HG03108 (cell line): ENCODE data around the gene PRIMA1.

Experiments
- ATAC-seq: cut with Tn5 transposase; IDR thresholded peaks from one replicate; pipeline ENCODE4 v1.9.1; 2021; ENCODE audit warnings: moderate library complexity; ENCODE audit not compliant: unreplicated experiment

The PRIMA1 gene

DNA sequence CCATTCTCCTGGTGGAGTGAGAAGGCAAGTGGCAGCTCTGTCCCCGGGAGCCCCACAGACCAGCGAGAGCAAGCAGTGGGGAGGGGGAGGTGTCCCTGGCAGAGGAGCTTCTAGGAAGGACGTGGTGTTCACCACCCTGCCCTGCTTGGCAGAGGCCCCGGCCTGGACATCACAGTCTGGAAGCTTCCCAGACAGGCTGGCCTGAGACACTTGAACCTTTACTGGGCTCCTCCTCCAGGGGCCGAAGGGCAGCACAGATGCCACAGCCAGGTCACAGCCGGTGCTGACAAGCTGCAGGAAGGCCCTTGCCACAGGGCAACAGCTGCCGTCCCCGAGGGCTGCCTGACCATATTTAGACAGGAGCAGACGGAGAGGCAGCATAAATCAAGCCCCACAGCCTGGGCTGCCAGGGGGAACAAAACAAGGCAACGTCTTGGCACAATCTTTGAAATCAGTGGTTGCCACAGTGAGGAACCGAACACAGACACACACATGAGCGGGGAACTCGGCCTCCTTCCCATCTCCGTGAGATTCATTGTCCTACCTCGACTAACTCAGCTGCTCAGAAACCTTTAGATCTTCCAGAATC, 28.5 kb downstream of the PRIMA1 start:
- no peak for ATAC-seq

DNA sequence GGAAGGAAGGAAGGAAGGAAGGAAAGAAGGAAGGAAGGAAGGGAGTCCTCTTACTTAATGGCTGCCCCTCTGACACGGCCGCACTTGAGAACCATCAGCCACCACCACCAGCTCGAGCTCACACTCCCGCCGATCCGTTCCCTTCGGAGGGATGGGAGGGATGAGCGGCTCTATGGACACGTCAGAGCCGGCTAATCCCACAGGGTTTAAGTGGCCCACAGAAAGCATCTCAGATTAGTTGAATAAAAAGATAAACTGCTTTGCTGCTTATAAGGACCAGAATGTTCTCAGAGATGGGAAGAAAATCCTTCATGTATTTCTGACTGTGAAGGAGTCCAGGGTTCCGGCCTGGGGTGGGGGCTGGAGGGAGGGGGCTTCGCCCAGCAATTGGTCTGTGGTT, 31.1 kb downstream of the PRIMA1 start:
- no peak for ATAC-seq

DNA sequence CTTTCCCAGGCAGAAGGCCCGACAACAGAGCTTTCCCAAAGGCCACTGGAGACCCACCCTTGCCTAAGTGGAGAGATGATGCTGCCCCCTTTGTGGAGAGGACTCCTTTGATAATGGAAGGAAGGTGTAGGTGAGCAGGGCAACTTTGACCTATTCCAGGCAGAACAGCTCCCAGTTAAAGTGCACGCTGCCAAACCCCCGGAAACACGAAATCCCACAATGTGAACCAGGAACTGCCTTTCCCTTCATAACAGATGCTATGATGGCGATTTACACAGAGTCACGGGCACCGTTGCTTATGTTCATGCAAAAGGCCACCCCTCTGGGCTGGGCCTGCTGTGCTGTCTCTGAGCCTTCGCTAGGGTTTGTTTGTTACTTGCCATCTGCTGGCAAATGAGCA, 34.6 kb downstream of the PRIMA1 start:
- ATAC-seq, result no peak

DNA sequence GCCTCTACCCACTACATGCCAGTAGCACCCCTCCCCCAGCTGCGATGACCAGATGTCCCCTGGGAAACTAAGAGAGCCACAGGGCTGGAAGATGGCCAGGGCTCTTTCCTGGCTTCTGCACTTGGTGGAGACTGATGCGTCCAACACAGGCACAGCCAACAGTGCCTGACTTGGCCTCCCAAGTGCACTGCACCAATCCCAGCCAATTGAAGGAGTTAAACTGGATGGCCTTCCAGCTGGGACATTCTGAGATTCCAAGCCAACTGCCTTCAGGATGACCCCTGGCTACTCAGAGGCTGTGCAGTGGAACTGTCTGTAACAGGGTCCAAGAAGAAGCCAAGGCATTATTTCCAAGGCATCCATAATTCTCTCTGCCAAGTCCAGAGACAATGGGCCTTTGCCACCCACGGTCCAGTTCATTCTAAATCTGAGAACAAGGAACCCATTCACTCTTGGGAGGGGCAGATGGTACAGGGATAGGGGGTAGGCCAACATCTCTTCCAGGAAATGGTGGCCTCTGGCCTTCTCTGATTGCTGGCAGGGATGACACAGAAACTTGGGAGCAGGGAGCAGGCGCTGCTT, 35.2 kb downstream of the PRIMA1 start:
- no peak for ATAC-seq

DNA sequence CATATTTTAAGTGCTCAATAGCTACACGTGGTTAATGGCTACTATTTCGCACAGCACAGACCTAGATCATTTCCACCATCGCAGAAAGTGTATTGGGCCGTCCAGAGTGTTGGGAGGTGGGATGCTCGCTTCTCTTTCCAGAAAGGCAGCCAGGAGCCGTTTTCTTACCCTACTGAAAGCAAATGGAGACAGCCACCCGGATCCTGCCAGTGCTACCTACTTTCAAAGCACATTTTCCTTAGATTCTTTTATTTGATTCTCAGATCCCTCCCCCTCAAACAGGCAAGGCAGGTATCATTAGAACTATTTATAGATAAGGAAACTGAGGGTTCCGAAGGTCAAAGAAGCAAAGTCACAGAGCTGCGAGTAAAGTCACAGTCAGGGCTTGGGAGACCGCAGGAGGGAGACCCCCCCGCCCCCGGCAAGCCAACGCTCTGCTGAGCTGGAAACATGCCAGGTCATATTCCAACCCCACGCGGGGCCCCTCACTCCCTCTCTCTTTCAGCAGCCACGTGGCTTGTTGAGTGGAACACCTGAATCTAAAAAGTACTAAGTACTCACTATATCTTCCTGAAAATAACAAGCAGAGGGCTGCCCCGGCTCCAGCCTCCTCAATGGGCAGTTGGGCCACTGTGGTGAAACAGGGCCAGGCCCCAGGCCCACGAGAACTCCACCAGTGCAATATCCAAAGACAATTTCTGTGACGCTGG, 36.2 kb downstream of the PRIMA1 start:
- ATAC-seq, result no peak

DNA sequence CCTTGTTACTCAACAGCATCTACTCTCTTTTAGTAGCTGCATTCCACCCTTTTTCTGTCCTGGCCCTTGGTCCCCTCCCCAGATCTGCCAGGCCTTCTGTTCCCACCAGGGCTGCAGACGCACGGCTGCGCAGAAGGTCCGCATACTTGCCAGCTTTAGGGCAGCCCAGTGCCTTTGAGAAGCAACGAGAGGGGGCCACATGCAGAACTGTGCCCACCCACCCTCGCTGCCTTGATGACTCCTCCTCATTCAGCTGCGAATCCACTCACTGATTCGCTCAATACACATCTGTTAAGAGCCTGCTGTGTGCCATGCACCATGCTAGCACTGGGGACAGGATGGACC, 39.2 kb downstream of the PRIMA1 start:
- no peak for ATAC-seq

DNA sequence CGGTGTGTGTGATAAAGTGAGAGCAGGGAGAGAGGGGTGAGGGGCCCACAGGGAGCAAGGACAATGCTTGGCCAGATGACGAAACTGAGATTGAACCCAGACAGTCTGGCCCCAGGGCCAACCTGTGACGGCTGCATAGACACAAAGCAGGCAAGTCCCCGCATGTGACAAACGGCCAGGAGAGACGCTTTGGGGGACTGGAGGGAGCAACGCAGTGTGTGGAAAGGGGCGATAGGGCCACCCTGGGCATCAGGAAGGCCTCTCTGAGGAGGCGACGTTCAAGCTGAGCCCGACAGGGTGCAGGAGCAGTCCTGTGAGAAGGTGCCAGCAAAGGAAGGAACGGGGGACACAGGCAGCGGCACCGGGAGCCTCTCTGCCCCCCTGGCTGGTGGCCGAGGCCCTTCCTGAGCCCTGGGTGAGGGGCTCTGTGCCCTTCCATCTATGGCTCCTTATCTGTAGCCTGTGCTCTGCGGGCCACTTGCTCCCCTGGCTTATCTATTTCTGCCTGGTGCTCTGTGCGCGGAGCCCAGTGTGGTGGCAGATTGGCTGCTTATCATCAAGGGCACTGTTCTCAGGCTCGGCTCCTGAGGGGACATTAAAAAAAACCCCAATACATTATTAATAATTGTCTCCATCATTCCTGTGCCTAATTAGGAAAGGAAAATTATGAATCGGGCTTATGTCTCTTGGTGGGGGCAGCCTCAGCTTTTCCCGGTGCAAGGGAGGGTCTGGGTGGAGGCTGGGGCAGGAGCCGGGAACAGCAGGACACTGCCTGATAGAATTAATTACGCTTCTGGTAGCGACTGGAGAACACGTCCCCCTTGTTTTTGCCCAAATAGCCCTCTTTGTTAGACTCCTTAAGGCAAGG, 39.8 kb downstream of the PRIMA1 start:
- ATAC-seq, result no peak

DNA sequence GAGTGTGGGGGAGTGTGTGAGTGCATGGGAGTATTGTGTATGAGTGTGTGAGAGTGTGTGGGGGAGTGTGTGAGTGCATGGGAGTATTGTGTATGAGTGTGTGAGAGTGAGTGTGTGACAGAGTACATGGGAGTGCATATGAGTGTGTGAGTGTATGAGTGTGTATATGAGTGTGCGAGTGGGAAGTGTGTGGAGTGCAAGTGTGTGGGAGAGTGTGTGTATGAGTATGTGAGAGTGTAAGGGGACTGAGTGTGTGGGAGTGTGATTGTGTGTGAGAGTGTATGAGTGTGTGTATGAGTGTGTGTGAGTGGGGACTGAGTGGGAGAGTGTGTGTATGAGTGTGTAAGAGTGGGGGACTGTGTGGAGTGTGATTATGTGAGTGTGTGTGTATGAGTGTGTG, 40.7 kb downstream of the PRIMA1 start:
- ATAC-seq, result no peak

DNA sequence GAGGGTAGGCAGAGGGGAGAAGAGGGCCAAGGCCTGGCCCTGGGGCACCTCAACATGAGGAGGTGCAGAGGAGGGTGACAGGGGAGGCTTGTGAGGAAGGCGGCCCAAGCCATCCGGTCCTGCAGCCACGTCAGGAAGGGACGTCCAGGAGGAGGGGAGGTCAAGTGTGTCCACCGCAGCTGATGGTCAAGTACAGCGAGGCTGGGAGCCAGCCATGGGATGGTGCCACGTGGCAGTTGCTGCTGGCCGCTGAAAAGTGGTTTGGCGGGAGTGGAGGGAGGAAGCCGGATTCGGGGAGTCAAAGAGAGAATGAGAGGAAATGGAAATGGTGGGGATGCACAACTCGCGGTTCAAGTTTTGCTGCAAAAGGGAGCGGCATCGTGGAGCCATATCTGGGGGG, 41.2 kb downstream of the PRIMA1 start:
- ATAC-seq, result no peak

DNA sequence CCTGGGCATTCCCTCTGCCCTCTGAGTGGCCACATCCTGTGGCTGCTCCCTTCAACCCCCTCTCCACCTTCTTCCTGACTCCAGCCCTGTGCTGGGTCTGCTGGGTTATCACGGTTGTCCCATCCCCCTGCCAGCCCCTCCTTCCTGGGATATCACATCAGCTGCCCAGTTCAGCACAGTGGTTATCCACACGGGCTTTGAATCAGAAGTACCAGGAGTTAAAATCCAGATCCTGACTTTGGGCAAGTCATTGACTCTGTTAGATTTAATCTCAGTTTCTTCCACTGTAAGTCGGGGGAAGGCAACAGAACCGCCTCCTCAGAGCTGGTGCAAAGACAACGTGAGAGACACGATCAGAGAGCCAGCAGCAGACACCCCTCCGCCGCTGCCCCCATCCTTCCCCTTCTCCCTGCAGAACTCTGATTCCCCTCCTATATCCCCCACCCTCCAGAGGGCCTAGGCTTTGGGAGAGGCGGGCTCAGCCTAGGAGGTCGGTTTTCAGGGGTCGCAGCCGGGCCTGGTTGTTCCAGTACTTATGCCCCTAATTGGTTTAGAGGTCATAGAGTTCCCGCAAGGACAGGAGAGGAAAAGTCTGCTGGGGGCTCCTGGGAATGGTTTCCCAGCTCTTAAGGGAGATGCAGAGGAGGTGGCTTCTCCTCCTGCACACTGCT, 42.5 kb downstream of the PRIMA1 start:
- no peak for ATAC-seq

DNA sequence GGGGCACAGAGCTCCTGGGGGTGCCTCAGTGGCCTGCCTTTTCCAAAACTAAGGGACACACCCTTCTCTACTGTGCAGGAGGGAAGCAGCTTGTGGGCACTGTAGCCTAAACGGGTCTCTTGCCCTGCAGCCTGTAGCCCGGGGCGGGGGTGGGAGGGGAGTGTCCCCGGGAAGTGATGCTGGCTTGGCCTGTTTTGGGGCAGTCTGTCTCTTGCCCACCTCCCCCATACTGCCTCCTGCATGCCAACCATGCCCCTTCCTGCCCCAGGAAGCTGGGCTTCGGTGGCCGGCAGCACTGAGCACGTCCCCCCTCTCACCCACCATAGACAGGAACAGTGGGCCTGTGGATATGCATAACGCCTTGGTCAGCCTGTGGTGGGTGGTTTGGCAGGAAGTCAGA, 43.4 kb downstream of the PRIMA1 start:
- no peak for ATAC-seq

DNA sequence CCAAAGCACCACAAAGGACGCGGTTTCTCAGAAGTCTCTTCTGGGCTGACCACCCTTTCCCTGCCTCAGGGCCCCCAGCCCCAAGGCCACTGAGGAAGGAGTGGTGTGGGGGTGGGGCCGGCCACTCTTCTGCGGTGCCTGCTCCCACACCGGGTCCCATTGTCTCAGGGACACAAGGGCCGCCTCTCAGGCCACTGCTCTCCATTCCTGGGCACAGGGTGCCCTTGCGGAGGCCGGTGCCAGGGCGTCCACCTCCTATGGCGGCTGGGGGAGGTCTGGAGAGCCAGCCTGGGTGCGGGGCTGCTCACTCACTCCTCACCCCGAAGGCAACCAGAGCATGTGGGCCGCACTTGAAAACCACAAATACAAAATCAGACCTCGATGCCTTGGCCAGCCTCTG, 44.1 kb downstream of the PRIMA1 start:
- no peak for ATAC-seq

DNA sequence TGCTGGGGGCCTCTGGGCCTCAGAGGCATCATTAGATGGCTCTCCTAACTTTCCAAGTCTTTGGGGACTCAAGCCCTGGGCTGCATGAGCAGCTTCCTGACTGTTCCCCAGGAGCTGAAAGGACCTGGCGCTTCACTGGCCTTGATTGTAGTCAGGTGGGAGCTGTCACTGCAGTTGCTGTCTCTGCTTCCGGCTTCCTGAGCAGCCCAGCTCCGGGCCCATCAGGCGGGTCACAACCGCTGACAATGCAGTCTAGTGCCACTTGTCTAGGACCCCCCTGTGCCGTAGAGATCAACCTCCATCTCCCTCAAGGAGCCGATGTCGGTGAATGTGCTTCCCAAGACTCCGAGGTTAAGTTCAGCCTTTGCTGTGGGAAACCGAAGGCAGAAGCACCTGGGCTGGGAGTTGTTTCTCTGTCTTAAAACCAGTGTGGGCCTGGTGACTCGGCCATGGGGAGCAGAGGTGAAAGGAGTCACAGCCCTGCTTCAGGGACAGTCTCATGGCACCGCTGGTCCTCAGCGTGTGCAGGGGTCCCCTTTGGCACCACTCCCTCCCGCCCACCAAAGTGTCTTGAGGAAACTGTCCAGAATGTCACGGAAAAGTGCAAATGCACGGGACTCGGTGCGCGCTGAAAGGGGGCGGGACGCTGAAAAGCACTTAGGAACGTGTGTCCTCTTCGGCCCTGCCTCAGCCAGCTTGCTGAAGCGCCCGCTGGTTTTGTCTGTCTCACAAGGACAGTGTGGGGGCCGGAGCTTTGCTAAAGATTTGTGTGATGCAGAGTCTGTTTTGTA, 44.8 kb downstream of the PRIMA1 start:
- ATAC-seq, result no peak

DNA sequence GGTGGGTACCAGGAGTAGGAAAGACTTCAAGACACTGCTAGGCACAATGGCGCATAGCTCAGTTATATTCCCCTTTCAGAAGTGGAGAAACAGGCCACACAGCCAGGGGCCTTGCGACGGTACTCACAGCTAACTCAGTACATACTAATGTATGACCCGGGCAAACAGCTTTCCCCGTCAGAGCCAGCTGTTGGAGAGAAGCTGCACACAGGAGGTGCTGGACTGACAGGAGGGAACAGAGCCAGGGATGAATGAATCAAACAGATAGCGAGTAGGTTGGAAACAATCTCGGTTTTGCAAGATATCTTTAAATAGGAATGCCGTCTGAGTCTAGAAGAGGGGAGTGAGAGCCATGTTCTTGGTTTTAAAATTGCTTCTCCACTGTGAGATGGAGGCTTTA, 45.5 kb downstream of the PRIMA1 start:
- ATAC-seq, result no peak

DNA sequence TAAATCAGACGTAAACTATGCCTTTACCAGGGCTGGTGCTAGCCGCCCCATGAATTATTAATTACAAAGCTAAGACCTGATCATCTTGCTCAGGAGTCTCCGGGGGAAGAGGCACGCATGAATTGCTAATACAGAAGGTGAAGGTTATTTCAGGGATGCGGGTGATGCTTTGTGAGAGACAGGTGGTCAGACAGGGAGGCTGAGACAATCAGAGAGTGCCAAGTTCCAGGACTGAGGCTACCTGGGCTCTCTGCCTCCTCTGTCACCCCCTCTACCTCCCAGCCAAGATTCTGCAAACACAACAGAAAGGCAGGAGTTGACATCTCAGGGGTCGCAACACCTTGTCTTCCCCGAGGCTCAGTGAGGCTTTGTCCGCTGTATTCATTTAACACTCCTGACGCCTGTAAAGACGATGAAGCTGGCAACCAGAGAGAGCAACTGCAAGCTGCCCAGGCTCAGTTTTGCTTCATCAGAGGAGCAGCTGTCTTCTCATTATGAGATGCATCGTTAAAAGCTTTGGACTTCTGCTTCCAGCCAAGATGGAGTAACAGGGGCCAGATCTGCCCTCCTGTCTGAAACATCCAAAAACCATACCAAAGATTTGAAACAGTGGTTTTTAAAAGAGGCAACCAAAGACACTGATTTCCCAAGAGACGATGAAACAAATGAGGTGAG, 46.6 kb downstream of the PRIMA1 start:
- ATAC-seq, result no peak

DNA sequence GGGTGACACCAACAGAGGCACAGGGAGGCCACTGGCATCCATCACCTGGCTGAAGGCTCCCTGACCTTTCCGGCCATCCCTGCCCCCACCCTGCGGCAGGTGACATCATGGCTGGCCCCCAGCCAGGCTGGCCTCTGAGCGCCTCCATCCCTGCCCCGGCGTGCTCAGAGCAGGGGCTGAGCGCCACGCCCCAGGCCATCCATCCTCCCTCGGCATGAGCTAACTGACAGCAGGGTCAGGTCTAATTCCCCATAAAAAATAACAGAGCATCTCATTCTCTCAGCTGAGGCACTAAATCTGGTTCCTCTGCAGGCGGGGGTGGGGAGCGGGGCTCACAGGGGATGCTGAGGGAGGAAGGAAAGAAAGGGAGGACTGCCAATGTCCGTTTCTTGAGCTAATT, 50.7 kb downstream of the PRIMA1 start:
- no peak for ATAC-seq

DNA sequence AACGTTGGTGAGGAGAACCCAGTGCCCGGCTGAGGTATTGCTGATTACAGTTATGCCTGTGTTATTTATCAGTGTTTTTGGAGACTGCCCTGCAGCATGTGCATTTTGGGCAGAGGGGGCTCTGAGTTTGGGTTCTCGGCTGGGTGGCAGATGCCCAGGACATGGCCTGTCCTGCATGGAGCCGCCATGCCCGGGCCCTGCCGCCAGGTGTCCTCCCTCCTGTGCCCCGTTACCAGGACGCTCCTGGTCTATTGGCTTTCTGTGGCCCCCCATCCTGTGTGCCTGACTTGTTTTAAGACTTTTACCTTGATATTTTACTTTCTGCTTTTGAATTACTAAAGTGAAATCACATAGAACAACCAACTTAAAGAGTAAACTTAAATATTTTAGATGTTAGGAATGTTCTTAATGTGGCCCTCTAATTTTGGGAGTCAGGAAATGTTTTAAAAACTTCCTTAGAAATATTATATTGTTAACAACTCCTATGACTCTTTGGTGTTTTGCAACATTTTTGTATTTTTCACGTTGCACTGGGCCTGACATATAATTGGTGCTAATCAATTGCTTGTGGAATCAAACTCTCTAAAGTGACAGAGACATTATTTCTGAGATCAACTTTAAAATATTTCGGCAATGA, 51.8 kb downstream of the PRIMA1 start:
- no peak for ATAC-seq

DNA sequence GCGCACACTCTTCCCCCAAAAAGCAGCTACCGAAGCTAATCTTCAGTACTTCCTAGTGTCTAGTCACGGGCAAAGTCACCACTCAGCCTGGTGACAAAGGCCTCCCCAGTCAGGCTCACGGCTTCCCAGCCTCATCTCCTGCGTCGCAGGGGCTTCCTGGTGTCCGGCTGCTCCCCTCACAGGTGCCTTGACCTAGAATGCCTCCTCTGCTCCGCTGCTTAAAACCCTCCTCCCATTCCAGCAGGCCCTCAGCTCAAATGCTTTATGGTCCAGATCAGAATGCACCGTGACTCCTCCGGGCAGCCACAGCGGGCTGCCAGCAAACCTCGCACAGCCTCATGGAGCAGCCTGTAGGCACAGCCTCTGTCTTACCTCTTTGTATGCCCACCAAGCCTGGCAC, 53.1 kb downstream of the PRIMA1 start:
- ATAC-seq, result no peak

DNA sequence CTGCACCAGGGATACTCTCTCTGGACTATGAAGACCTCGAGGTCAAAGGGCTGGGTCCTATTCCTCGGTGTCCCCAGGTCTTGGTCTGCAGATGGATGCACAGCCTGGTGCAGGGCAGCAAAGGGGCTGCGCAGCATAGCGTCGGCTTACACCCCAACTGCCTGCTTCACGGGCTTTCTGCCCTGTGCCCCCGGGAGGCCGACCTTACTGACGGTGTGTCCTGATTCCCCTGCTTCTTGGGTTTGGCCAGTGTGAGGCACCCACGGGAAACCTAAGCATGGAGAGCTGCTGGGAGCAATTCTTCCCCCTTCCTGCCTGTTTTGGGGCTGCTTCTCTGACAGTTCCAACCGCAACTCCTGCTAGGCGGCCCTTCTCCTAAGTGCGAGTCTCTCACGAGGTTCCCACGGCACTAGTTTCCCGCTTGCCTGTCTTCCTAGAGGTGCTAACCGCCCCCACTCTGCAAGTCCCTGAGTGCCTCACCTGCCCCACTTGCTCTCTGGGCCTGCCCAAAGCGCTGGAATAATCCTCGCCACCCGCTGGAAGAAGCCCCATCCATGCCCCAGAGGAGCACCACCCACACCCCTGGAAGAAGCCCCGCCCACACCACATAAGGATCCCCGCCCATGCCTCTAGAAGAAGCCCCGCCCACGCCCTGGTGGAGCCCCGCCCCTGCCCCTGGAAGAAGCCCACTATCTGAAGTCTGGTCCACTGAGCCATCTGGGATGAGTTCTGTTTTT, 54.0 kb downstream of the PRIMA1 start:
- ATAC-seq, result no peak
